Right atrium auricular region (tissue), 2 donors: ENCODE results near the gene ANKRD18A. TPM values are rescaled to one million over a fixed set of nuclear protein-coding genes. Genes with fewer than 3 reads are reported as not detected.
"Not testable (repeated sequence)": the region's sequence is repeated elsewhere in the genome, so short reads cannot be mapped to it uniquely, and the experiment has no call there.

ENCODE experiments used
- DNase-seq: peaks from one replicate; pipeline ENCODE4 v3.0.0-alpha.2; 2019; ENCODE audit warnings: low spot score
- H3K27ac ChIP-seq, 2 donors: fragments of 200-600 bp; sonication (generic); 1 replicate in 1 of 2; 2 replicates in 1 of 2; pipeline ENCODE4 v1.5.1; 2016 to 2019
- H3K27me3 ChIP-seq, 2 donors: fragments of 200-600 bp; sonication (generic); one replicate each; pipeline versions ENCODE4 v1.5.1 to v1.6.0; 2017 to 2019
- H3K36me3 ChIP-seq: fragments of 200-600 bp; sonication (generic); one replicate; pipeline ENCODE4 v1.5.1; 2016
- H3K4me1 ChIP-seq, 2 donors: fragments of 200-600 bp; sonication (generic); one replicate each; pipeline versions ENCODE4 v1.5.1 to v1.6.0; 2017 to 2019
- H3K4me3 ChIP-seq, 2 donors: fragments of 200-600 bp; sonication (generic); 1 replicate in 1 of 2; 2 replicates in 1 of 2; pipeline ENCODE4 v1.5.1; 2017 to 2019; ENCODE audit warnings: mild to moderate bottlenecking in 1 of 2, moderate library complexity in 1 of 2
- H3K9me3 ChIP-seq, 2 donors: fragments of 200-600 bp; sonication (generic); one replicate each; pipeline ENCODE4 v1.5.1; 2019
- CTCF ChIP-seq, 2 donors: fragments of 200-600 bp; sonication (generic); IDR thresholded peaks; one replicate each; pipeline ENCODE4 v1.5.1; 2019; ENCODE audit warnings: antibody characterized with exemption in 2 of 2
- total RNA-seq, 2 donors: library from RNA; depleted of rRNA; stranded (reverse); fragments of >200 nt; gene quantifications; one replicate each; pipeline ENCODE4 v1.1.0, GENCODE V29; 2016

Gene ANKRD18A
- total RNA-seq, 2 donors from 2014 or later: 1.3 to 2.2 TPM

DNA sequence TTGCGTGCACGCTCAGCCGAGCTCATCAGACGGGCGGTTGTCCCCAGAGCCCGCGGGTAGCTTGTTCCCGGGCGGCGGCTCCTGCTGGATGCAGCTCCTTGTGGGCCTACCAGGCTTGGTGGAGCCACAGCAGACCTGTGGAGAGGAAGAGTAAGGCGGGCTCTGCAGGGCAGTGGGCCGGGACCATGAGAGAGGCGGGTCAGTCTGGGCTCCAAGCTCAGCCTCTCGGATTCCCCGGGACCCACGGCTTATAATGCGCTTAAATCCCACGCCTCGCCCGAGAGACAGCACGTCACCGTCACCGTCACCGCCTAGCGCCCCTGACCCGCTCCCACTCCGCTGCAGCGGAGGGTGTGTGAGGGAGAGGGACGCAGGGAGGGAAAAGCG lies 1.9 kb upstream of the ANKRD18A start:
- DNase-seq: no peak
- Histone ChIP-seq H3K36me3 (no peaks in the 10 kb centered on the region), H3K27ac (peak overlapping the region in 1 of 2 donors; percentile 76), H3K4me3 (peak overlapping the region; percentile 57), H3K27me3 (peaks cover 0 to 5% of the 10 kb centered on the region in 2 donors), H3K9me3 (peaks cover 0 to 12% of the 10 kb centered on the region in 2 donors), H3K4me1 (peaks cover 0 to 29% of the 10 kb centered on the region in 2 donors)
- TF ChIP-seq CTCF (IDR thresholded peaks at IDR 0.05): no peak

DNA sequence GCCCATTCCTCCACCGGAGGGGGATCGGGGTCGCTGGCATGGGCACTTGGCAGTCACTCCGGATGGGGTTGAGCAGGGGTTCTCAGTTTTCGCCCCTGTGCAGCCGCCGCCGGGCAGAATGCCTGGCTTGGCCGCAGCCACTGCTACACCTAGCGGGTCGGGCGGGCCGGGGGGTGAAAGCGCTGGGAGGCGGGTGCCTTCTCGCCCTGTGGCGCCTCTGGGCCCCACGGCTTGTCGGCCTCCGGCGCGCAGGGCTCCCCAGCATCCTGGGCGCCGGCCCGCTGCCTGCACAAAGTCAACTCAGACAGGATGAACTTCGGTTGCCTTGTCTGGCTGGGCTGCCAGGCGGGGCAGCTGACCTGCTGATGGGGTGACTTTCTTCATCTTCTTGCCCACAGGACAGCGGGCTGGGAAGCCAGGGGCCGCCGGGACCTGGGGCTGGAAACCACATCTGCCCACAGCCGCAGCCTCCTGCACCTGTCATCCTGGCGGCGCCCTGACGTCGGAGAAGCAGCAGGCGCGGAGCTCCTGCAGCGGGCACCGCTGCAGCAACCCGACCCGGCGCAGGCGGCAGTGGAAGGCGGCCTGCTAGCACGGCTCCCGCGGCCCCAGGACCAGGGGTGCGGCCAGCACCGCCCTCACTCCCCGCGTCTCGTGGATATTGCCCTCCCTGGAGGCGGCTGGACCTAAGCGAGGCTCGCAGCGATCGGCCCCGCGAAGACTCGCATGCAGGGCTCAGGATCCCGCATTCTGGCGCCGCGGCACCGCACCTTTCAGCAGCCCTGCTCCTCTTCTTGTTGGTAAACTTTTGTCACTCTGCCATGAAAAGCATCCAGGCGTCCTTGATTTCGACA lies 1.3 kb upstream of the ANKRD18A start:
- Histone ChIP-seq H3K4me1 (peaks cover 0 to 29% of the 10 kb centered on the region in 2 donors), H3K4me3 (peak overlapping the region; percentile 57), H3K27ac (peak overlapping the region; percentile 65 to 76), H3K27me3 (peaks cover 0 to 5% of the 10 kb centered on the region in 2 donors), H3K36me3 (no peaks in the 10 kb centered on the region), H3K9me3 (peaks cover 0 to 12% of the 10 kb centered on the region in 2 donors)
- TF ChIP-seq CTCF (IDR thresholded peaks at IDR 0.05): no peak
- no peak for DNase-seq

GRCh38 chr9:38619556-38620447 lies 594 bp downstream of the ANKRD18A start:
- no peak for DNase-seq
- Histone ChIP-seq H3K9me3 (peaks cover 0 to 9% of the 10 kb centered on the region in 2 donors), H3K36me3 (no peaks in the 10 kb centered on the region), H3K27ac (peak overlapping the region; percentile 65 to 76), H3K27me3 (peaks cover 0 to 5% of the 10 kb centered on the region in 2 donors), H3K4me3 (peak overlapping the region; percentile 57), H3K4me1 (peaks cover 0 to 29% of the 10 kb centered on the region in 2 donors)
- no peak for TF ChIP-seq CTCF (IDR thresholded peaks at IDR 0.05)

DNA sequence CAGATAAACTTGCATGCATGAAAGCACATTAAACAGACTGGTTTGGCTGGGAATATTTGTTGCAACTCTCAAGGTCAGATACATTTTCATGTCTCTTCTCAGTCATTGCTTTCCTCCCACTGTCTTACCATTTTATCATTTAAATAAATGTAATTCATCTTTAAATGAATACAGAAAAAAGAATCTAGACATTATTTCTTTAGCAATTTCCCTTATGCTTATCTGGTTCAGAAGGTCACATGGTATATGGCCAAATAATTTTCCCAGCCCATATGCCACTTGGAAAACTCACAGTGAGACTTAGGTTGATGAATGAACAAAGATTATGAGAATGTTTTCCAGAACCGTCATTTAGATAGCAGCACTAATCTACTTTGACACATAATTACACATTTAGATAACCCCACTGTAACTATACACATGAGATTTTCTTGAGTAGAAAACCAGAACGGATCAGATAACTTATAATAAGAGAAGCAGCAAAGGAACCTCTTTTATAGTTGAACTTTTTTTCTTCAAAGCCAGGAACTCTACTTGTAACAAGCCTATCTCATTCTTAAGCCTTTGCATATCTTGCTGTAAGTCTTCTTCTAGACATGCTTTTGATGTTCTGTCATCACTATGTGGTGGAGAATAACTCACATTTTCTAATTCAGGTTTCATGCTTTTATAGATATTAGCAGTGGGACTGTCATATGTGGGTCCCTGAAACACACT lies 22.2 kb downstream of the ANKRD18A start:
- H3K27ac ChIP-seq, H3K36me3 ChIP-seq, DNase-seq, H3K4me1 ChIP-seq, H3K4me3 ChIP-seq, H3K27me3 ChIP-seq, H3K9me3 ChIP-seq: not testable (repeated sequence)

DNA sequence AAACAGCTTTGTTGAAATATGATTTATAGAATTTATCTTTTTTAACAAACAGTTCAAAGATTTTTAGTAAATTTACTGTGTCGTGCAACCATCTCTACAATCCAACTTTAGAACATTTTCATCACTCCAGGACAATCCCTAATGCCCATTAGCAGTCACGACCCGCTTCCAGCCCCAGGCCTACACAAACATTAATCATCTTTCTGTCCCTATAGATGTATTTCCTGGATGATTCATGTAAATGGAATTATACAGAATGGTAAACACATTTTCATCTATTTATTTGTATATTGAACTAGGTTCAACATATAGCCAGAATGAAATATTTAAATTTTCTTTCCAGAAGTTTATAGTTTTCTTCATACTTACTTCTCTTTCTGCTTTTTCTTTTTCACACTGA lies 25.3 kb downstream of the ANKRD18A start:
- not testable (repeated sequence) for H3K9me3 ChIP-seq, H3K27me3 ChIP-seq, H3K4me3 ChIP-seq, H3K4me1 ChIP-seq, H3K27ac ChIP-seq, DNase-seq, H3K36me3 ChIP-seq

GRCh38 chr9:38591346-38592063 lies 28.9 kb downstream of the ANKRD18A start:
- not testable (repeated sequence) for H3K9me3 ChIP-seq, H3K27me3 ChIP-seq, H3K36me3 ChIP-seq, H3K4me1 ChIP-seq, H3K27ac ChIP-seq, H3K4me3 ChIP-seq, DNase-seq

DNA sequence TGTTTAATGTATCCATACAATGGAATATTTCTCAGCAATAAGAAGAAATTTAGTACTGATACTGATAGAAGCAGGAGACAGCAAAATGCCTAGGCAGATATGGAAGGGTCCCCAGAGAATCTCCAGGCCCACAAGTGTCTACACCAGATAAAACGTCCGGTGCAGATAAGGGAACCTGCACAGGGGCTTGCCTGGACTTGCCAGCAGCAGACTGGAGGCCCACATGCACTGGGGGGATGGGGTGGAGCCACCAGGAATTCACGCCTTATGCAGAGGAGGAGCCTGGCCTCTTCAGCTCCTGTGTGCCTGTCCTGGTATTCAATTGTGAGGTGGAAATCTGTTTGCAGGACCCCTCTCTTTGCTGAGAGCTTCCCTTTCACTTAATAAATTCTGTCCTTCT lies 36.6 kb downstream of the ANKRD18A start:
- H3K36me3 ChIP-seq, H3K9me3 ChIP-seq, H3K27me3 ChIP-seq, H3K4me1 ChIP-seq, H3K4me3 ChIP-seq, DNase-seq, H3K27ac ChIP-seq: not testable (repeated sequence)

DNA sequence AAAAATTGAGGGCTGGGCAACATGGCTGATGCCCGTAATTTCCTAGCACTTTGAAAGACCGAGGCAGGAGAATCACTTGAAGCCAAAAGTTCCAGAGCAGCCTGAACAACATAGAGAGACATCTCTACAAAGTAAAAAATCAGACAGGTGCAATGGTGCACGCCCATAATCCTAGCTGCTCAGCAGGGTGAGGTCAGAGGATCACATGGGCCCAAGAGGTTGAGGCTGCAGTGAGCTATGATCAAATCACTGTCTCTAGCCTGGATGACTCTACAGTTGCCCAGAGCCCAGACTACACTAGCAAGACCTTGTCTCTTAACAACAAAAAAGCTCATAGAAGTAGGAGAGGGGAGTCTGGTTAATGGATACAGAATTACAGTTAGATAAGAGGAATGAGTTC lies 40.3 kb downstream of the ANKRD18A start:
- H3K4me1 ChIP-seq, DNase-seq, H3K36me3 ChIP-seq: not testable (repeated sequence)

GRCh38 chr9:38576181-38576580 lies 44.2 kb downstream of the ANKRD18A start:
- not testable (repeated sequence) for H3K27ac ChIP-seq, H3K9me3 ChIP-seq, H3K36me3 ChIP-seq, H3K27me3 ChIP-seq, DNase-seq, H3K4me3 ChIP-seq, H3K4me1 ChIP-seq

More for the DNA sequence above, 40.3 kb downstream of the ANKRD18A start:
- H3K27me3 ChIP-seq, H3K9me3 ChIP-seq, H3K27ac ChIP-seq, H3K4me3 ChIP-seq: not testable (repeated sequence)

DNA sequence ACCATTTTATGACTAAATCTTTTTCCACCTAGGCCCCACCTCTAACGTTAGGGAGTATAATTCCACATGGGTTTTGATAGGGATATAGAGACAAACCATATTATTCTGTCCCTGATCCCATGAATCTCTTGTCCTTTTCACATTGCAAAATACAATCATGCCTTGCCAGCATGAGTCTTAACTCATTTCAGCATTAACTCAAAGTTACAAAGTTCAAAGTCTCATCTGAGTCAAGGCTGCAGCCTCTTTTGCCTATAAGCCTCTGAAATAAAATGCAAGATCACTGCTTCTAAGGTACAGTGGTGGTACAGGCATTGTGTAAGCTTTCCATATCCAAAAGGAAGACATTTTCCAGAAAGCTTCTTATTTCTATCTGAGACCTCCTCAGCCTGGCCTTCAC lies 54.3 kb downstream of the ANKRD18A start:
- DNase-seq: not testable (repeated sequence)

More for the DNA sequence above, 54.3 kb downstream of the ANKRD18A start:
- H3K36me3 ChIP-seq, H3K4me3 ChIP-seq, H3K4me1 ChIP-seq, H3K27me3 ChIP-seq, H3K9me3 ChIP-seq, H3K27ac ChIP-seq: not testable (repeated sequence)
